Activated CD4-positive, alpha-beta T cell treated with anti-CD3 and anti-CD28 coated beads for 1 hour (primary cell): ENCODE results near the gene MYLK4.

Experiments
- DNase-seq: peaks from one replicate; pipeline ENCODE4 v3.0.0-alpha.2; 2020

The MYLK4 gene

GRCh38 chr6:2755456-2755855 is 4.7 kb upstream of the MYLK4 start:
- DNase-seq, result no peak

- DNase-seq, result no peak
Measured at GRCh38 chr6:2754911-2755310, 4.2 kb upstream of the MYLK4 start.

GRCh38 chr6:2754393-2754792 is 3.7 kb upstream of the MYLK4 start:
- no peak for DNase-seq

- no peak for DNase-seq
Measured at GRCh38 chr6:2753743-2754142, 3.0 kb upstream of the MYLK4 start.

GRCh38 chr6:2753110-2753489 is 2.4 kb upstream of the MYLK4 start:
- no peak for DNase-seq

GRCh38 chr6:2752477-2753109 is 1.9 kb upstream of the MYLK4 start:
- DNase-seq, result no peak

GRCh38 chr6:2751871-2752270 is 1.1 kb upstream of the MYLK4 start:
- DNase-seq, result no peak

- DNase-seq, result peak; percentile 48
Measured at GRCh38 chr6:2749969-2750600, 637 bp downstream of the MYLK4 start.

GRCh38 chr6:2748183-2748582 is 2.5 kb downstream of the MYLK4 start:
- no peak for DNase-seq

- no peak for DNase-seq
Measured at GRCh38 chr6:2746557-2747061, 4.1 kb downstream of the MYLK4 start.

GRCh38 chr6:2745246-2745645 is 5.5 kb downstream of the MYLK4 start:
- DNase-seq, result no peak

GRCh38 chr6:2744778-2745177 is 5.9 kb downstream of the MYLK4 start:
- no peak for DNase-seq

GRCh38 chr6:2744209-2744771 is 6.4 kb downstream of the MYLK4 start:
- DNase-seq, result no peak

- no peak for DNase-seq
Measured at GRCh38 chr6:2743280-2744208, 7.2 kb downstream of the MYLK4 start.

GRCh38 chr6:2741756-2742155 is 9.0 kb downstream of the MYLK4 start:
- no peak for DNase-seq

GRCh38 chr6:2740581-2740980 is 10.1 kb downstream of the MYLK4 start:
- DNase-seq, result no peak

GRCh38 chr6:2739335-2739734 is 11.4 kb downstream of the MYLK4 start:
- DNase-seq, result no peak

GRCh38 chr6:2738373-2738979 is 12.2 kb downstream of the MYLK4 start:
- DNase-seq, result peak; percentile 26

GRCh38 chr6:2737885-2738284 is 12.8 kb downstream of the MYLK4 start:
- DNase-seq, result no peak

GRCh38 chr6:2734488-2735166 is 16.1 kb downstream of the MYLK4 start:
- no peak for DNase-seq

GRCh38 chr6:2733736-2734480 is 16.8 kb downstream of the MYLK4 start:
- no peak for DNase-seq

GRCh38 chr6:2733324-2733723 is 17.4 kb downstream of the MYLK4 start:
- no peak for DNase-seq
